ENCODE data around the gene TXNRD2.
"Not testable (repeated sequence)": the region's sequence is repeated elsewhere in the genome, so short reads cannot be mapped to it uniquely, and the experiment has no call there.

Gene TXNRD2

GRCh38 chr22:19930551-19931486, 10.8 kb downstream of the TXNRD2 start:
- H3K4me3 ChIP-seq (ENCODE audit: low read depth, low read length): no peak overlapping the region
- no peak for TF ChIP-seq CTCF (IDR thresholded peaks at IDR 0.05; ENCODE audit: low read depth, low read length)

GRCh38 chr22:19929586-19930550, 11.8 kb downstream of the TXNRD2 start:
- no peak for TF ChIP-seq CTCF (IDR thresholded peaks at IDR 0.05; ENCODE audit: low read depth, low read length)

GRCh38 chr22:19928207-19928606, 13.4 kb downstream of the TXNRD2 start:
- no peak overlapping the region for H3K4me3 ChIP-seq (ENCODE audit: low read depth, low read length)
- TF ChIP-seq CTCF (IDR thresholded peaks at IDR 0.05; ENCODE audit: low read depth, low read length): no peak

More at GRCh38 chr22:19929586-19930550, 11.8 kb downstream of the TXNRD2 start:
- H3K4me3 ChIP-seq (ENCODE audit: low read depth, low read length): no peak overlapping the region

- no peak overlapping the region for H3K4me3 ChIP-seq (ENCODE audit: low read depth, low read length)
Measured at GRCh38 chr22:19927696-19928095, 13.9 kb downstream of the TXNRD2 start.

GRCh38 chr22:19926028-19926427, 15.6 kb downstream of the TXNRD2 start:
- H3K4me3 ChIP-seq (ENCODE audit: low read depth, low read length): not testable (repeated sequence)

More at GRCh38 chr22:19927696-19928095, 13.9 kb downstream of the TXNRD2 start:
- no peak for TF ChIP-seq CTCF (IDR thresholded peaks at IDR 0.05; ENCODE audit: low read depth, low read length)

- no peak for TF ChIP-seq CTCF (IDR thresholded peaks at IDR 0.05; ENCODE audit: low read depth, low read length)
Measured at GRCh38 chr22:19923914-19924513, 17.6 kb downstream of the TXNRD2 start.

GRCh38 chr22:19921544-19922081, 20.0 kb downstream of the TXNRD2 start:
- no peak for TF ChIP-seq CTCF (IDR thresholded peaks at IDR 0.05; ENCODE audit: low read depth, low read length)
- no peak overlapping the region for H3K4me3 ChIP-seq (ENCODE audit: low read depth, low read length)

More at GRCh38 chr22:19923914-19924513, 17.6 kb downstream of the TXNRD2 start:
- H3K4me3 ChIP-seq (ENCODE audit: low read depth, low read length): no peak overlapping the region

Data from WI38 (cell line).